RWPE1 (cell line): ENCODE data around the gene ZNF646.

ENCODE experiments used
- CTCF ChIA-PET: fragments of 350-600 bp; sonication (Branson Sonifier 250); formaldehyde crosslinking; extraction: SDS; loops from one replicate; lab custom pipeline; 2021; lab: Yijun Ruan, JAX
- POLR2A ChIA-PET: fragments of 400-600 bp; formaldehyde crosslinking; extraction: SDS; loops from one replicate; lab custom pipeline; 2020; ENCODE audit warnings: antibody characterized with exemption; ENCODE audit not compliant: low non-redundant PET; lab: Yijun Ruan, JAX
- DNase-seq: peaks from one replicate; pipeline ENCODE4 v3.0.0; 2012; ENCODE audit warnings: low spot score
- H3K27ac ChIP-seq: fragments of 450-650 bp; 2 replicates; pipeline ENCODE4 v1.5.1; 2017
- TF ChIP-seq, protein P1 (sequence below): fragments of 450-650 bp; conservative IDR thresholded peaks from 2 replicates; pipeline ENCODE4 v1.5.1; 2017; ENCODE audit warnings: low read depth, mild to moderate bottlenecking

ZNF646 gene

DNA sequence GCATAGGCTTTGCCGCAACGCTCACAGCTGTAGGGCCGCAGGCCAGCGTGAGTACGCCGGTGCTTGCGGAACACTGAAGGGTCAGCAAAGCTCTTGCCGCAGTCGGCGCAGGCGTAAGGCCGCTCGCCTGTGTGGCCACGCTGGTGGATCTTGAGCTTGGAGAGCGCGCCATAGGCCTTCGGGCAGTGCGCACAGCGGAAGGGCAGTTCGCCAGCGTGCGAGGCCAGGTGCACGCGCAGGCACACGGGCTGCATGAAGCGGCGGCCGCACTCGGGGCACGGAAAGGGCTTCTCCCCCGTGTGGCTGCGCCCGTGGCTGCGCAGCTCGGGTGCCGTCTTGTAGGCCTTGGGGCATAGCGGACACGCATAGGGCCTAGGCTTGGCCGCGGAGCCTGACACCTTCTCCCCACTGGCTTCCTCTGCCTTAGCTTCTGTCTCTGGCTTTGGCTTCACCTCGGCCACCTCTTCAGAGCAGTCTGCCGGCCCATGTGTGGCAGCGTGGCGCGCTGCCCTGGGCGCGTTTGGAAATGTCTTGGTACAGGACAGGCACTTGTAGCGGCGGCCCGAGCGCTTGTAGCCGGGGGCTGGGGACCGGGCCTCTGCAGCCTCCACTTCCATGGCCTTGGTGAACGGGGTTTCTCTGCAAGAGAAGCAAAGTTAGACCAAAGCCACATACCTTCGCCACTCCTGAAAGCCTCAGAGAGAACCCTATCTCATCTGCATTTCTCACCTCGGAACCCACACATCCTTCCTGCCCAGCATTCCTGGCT lies 10.2 kb upstream of the ZNF646 start:
- CTCF ChIA-PET, result interaction anchor here (0.8 to 1.1 kb wide), 2 partner anchors 12 to 79 kb away, joined by 3 read pairs; partner anchors contain the start of gene HSD3B7
- POLR2A ChIA-PET, result no interaction called here
- TF ChIP-seq, protein P1, sequence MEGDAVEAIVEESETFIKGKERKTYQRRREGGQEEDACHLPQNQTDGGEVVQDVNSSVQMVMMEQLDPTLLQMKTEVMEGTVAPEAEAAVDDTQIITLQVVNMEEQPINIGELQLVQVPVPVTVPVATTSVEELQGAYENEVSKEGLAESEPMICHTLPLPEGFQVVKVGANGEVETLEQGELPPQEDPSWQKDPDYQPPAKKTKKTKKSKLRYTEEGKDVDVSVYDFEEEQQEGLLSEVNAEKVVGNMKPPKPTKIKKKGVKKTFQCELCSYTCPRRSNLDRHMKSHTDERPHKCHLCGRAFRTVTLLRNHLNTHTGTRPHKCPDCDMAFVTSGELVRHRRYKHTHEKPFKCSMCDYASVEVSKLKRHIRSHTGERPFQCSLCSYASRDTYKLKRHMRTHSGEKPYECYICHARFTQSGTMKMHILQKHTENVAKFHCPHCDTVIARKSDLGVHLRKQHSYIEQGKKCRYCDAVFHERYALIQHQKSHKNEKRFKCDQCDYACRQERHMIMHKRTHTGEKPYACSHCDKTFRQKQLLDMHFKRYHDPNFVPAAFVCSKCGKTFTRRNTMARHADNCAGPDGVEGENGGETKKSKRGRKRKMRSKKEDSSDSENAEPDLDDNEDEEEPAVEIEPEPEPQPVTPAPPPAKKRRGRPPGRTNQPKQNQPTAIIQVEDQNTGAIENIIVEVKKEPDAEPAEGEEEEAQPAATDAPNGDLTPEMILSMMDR, result no peak
- peak overlapping the region; percentile 96 for H3K27ac ChIP-seq
- no peak for DNase-seq

- peak overlapping the region; percentile 96 for H3K27ac ChIP-seq
- DNase-seq, result peak; percentile 79
- POLR2A ChIA-PET, result interaction anchor here (0.9 kb wide), 1 partner anchor 68 kb away, joined by 3 read pairs; no protein-coding TSS in a partner anchor
- CTCF ChIA-PET, result interaction anchor here (0.6 to 1.1 kb wide), 3 partner anchors 12 to 115 kb away, joined by 3 read pairs; no protein-coding TSS in a partner anchor
- TF ChIP-seq, protein P1, result no peak
Measured at GRCh38 chr16:31064882-31065461, 9.2 kb upstream of the ZNF646 start.

GRCh38 chr16:31067342-31067741 lies 6.9 kb upstream of the ZNF646 start:
- DNase-seq, result no peak
- peak overlapping the region; percentile 47; the same call in 1 of the 2 replicates for H3K27ac ChIP-seq
- POLR2A ChIA-PET, result no interaction called here
- TF ChIP-seq, protein P1, result no peak
- CTCF ChIA-PET, result interaction anchor here (0.6 kb wide), 1 partner anchor 83 kb away, joined by 3 read pairs; the partner anchor contains the start of gene HSD3B7

DNA sequence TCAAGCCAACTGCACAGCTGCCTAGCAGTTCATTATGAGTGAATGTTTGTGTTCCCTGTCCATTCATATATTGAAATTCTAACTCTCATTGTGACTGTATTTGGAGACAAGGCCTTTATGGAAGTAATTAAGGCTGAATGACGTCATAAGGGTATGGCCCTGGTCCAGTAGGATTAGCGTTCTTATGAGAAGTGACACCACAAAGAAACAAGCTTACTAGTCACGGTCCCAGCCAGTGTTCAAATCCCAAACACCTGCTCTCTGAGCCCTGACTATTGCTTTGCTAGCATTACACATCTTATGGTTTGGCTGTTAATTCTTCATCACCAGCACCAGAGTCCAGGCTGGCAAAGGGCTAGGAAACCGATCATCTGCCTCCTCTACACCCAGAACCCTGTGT lies 2.4 kb upstream of the ZNF646 start:
- CTCF ChIA-PET, result interaction anchor here (0.8 kb wide), 1 partner anchor 86 kb away, joined by 5 read pairs; no protein-coding TSS in a partner anchor
- peak overlapping the region; percentile 93 for H3K27ac ChIP-seq
- POLR2A ChIA-PET, result no interaction called here
- TF ChIP-seq, protein P1, result no peak
- no peak for DNase-seq

DNA sequence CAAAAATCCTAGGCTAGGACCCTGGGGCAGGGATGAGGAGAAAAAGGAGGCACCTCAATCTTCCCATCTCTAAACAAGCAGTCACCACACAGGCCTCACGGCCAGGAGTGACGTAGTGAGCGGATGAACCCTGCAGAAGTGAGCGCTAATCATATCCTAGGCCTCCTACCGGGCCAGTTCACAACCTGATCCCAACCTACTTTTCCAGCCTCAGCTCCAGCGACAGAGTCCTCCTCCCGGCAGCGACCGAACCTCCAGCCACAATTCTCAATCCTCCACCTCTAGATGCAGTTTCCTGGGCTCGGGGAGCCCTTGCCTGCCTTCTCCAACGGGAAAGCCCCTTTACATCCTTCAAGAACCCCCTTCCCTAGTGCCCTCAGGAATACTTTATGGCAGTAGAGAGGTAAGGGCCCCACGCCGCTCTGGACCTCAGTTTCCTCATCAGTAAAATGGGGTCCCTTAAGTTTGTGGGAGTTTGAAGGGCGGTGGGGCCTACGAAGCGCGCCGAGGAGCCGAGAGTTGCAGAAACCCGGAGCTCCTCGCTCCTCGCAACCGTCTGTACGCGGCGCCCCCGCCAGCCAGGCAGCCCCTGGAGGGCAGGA lies 1.6 kb upstream of the ZNF646 start:
- ChIA-PET CTCF (interaction anchor here (0.8 to 2.0 kb wide), 2 partner anchors 87 kb away, joined by 5 to 10 read pairs; partner anchors contain the start of gene HSD3B7), POLR2A (interaction anchor here (0.7 kb wide), 1 partner anchor 181 kb away, joined by 3 read pairs; no protein-coding TSS in a partner anchor)
- TF ChIP-seq, protein P1, result no peak
- peak; percentile 33 for DNase-seq
- peak overlapping the region; percentile 93 for H3K27ac ChIP-seq
